IMR-90 (cell line): Measurements from ENCODE around the gene HNRNPUL1. TPM values are rescaled to one million over a fixed set of nuclear protein-coding genes. Genes with fewer than 3 reads are reported as not detected.

ENCODE experiments used
- ATAC-seq: fragments of 200-7000 bp; cut with Tn5 transposase; 2 replicates; pipeline ENCODE4 v1.9.1; 2020; ENCODE audit warnings: low read depth, mild to moderate bottlenecking, moderate library complexity
- BruUV-seq: library from RNA; stranded (reverse); fragments of 400-500 nt; replicated peaks from 2 replicates; lab custom pipeline; 2021; lab: Mats Ljungman, UMichigan
- CTCF ChIA-PET: fragments of 300-600 bp; formaldehyde crosslinking; extraction: SDS; loops from one replicate; lab custom pipeline; 2021; ENCODE audit warnings: antibody characterized with exemption; lab: Yijun Ruan, JAX
- POLR2A ChIA-PET: fragments of 300-600 bp; sonication (Branson Sonifier 250); formaldehyde crosslinking; loops from one replicate; lab custom pipeline; 2022; ENCODE audit warnings: antibody characterized with exemption; ENCODE audit not compliant: unreplicated experiment; lab: Charles Lee
- DNase-seq: peaks from one replicate; pipeline ENCODE4 v3.0.0; 2013
- H2AFZ ChIP-seq: replicated peaks from 2 replicates; pipeline ENCODE3; 2013; ENCODE audit warnings: low read length, mild to moderate bottlenecking; ENCODE audit not compliant: poor library complexity
- H2AK5ac ChIP-seq: 2 replicates; pipeline ENCODE4 v1.6.1; 2013; ENCODE audit warnings: low read depth, low read length, inconsistent platforms
- H2AK9ac ChIP-seq: replicated peaks from 2 replicates; pipeline ENCODE3; 2013; ENCODE audit warnings: mild to moderate bottlenecking, low read depth, low read length, moderate library complexity; ENCODE audit not compliant: poor library complexity
- H2BK120ac ChIP-seq: 2 replicates; pipeline ENCODE4 v1.6.1; 2013; ENCODE audit warnings: low read depth, low read length, inconsistent platforms
- H2BK15ac ChIP-seq: 3 replicates; pipeline ENCODE4 v1.6.1; 2013; ENCODE audit warnings: low read depth, low read length, inconsistent platforms
- H2BK20ac ChIP-seq: 2 replicates; pipeline ENCODE4 v1.6.1; 2013; ENCODE audit warnings: low read depth, mild to moderate bottlenecking, inconsistent platforms, low read length, moderate library complexity
- H2BK5ac ChIP-seq: 2 replicates; pipeline ENCODE4 v1.6.1; 2013; ENCODE audit warnings: mild to moderate bottlenecking, low read depth, low read length, inconsistent platforms; ENCODE audit not compliant: poor library complexity, severe bottlenecking
- H3K14ac ChIP-seq: replicated peaks from 2 replicates; pipeline ENCODE4 v1.6.1; 2013; ENCODE audit warnings: low read depth, low read length, inconsistent platforms
- H3K18ac ChIP-seq: 2 replicates; pipeline ENCODE4 v1.6.1; 2013; ENCODE audit warnings: low read depth, low read length, control low read depth
- H3K23ac ChIP-seq: 2 replicates; pipeline ENCODE4 v1.6.1; 2013; ENCODE audit warnings: low read depth, low read length, inconsistent platforms
- H3K27ac ChIP-seq: 2 replicates; pipeline ENCODE4 v1.5.1; 2013; ENCODE audit warnings: mild to moderate bottlenecking, control low read depth, low read length; ENCODE audit not compliant: insufficient read depth
- H3K27me3 ChIP-seq: 2 replicates; pipeline ENCODE4 v1.6.1; 2013; ENCODE audit warnings: low read length; ENCODE audit not compliant: control insufficient read depth, insufficient read depth
- H3K36me3 ChIP-seq: 2 replicates; pipeline ENCODE4 v1.6.1; 2013; ENCODE audit warnings: low read length, mixed read lengths; ENCODE audit not compliant: control insufficient read depth, insufficient read depth
- H3K4ac ChIP-seq: 2 replicates; pipeline ENCODE4 v1.6.1; 2013; ENCODE audit warnings: low read depth, low read length, inconsistent platforms
- H3K4me1 ChIP-seq: 2 replicates; pipeline ENCODE4 v1.6.1; 2013; ENCODE audit warnings: low read length, mixed read lengths; ENCODE audit not compliant: control insufficient read depth, insufficient read depth
- H3K4me2 ChIP-seq: 2 replicates; pipeline ENCODE4 v1.6.1; 2013; ENCODE audit warnings: low read depth, mild to moderate bottlenecking, control low read depth, low read length, moderate library complexity
- H3K4me3 ChIP-seq: 2 replicates; pipeline ENCODE4 v1.5.1; 2013; ENCODE audit warnings: low read depth, mild to moderate bottlenecking, control low read depth, low read length, moderate library complexity; ENCODE audit not compliant: insufficient read depth
- H3K56ac ChIP-seq: 2 replicates; pipeline ENCODE4 v1.6.1; 2013; ENCODE audit warnings: low read length, inconsistent platforms; ENCODE audit not compliant: insufficient read depth; ENCODE audit errors: extremely low read depth
- H3K79me1 ChIP-seq, 2 experiments: 2 replicates each; pipeline ENCODE4 v1.6.1; 2013; ENCODE audit warnings: low read length in 2 of 2, inconsistent platforms in 1 of 2, low read depth in 1 of 2
- H3K9ac ChIP-seq: 2 replicates; pipeline ENCODE4 v1.6.1; 2013; ENCODE audit warnings: low read depth, low read length, control low read depth
- H3K9me1 ChIP-seq: 2 replicates; pipeline ENCODE4 v1.6.1; 2013; ENCODE audit warnings: low read length, inconsistent platforms; ENCODE audit not compliant: insufficient read depth
- H3K9me3 ChIP-seq: 2 replicates; pipeline ENCODE4 v1.6.1; 2013; ENCODE audit warnings: low read length; ENCODE audit not compliant: control insufficient read depth, insufficient read depth
- H4K20me1 ChIP-seq: 2 replicates; pipeline ENCODE4 v1.6.1; 2013; ENCODE audit warnings: low read length, inconsistent platforms; ENCODE audit not compliant: insufficient read depth
- H4K5ac ChIP-seq: 2 replicates; pipeline ENCODE4 v1.6.1; 2013; ENCODE audit warnings: mild to moderate bottlenecking, low read depth, low read length, control low read depth
- H4K8ac ChIP-seq, 2 experiments: 2 replicates each; pipeline ENCODE4 v1.6.1; 2013; ENCODE audit warnings: low read depth in 2 of 2, low read length in 2 of 2, control low read depth in 1 of 2, inconsistent platforms in 1 of 2
- H4K91ac ChIP-seq: 2 replicates; pipeline ENCODE4 v1.6.1; 2013; ENCODE audit warnings: low read depth, low read length, inconsistent platforms; ENCODE audit not compliant: insufficient read depth
- BHLHE40 ChIP-seq: fragments of 150-350 bp; IDR thresholded peaks from 2 replicates; pipeline ENCODE4 v1.6.1; 2016; ENCODE audit warnings: mild to moderate bottlenecking, low read depth, low read length
- CHD1 ChIP-seq: IDR thresholded peaks from 2 replicates; pipeline ENCODE4 v1.6.1; 2012; ENCODE audit warnings: low read depth, low read length, improper control_type of control experiment
- MAFK ChIP-seq: IDR thresholded peaks from 2 replicates; pipeline ENCODE4 v1.6.1; 2012; ENCODE audit warnings: low read depth, low read length, improper control_type of control experiment
- MAZ ChIP-seq: IDR thresholded peaks from 2 replicates; pipeline ENCODE4 v1.6.1; 2012; ENCODE audit warnings: low read depth, mild to moderate bottlenecking, low read length, improper control_type of control experiment, moderate library complexity, borderline replicate concordance
- NFE2L2 ChIP-seq: fragments of 150-350 bp; IDR thresholded peaks from 2 replicates; pipeline ENCODE4 v1.6.1; 2016; ENCODE audit warnings: low read depth, mild to moderate bottlenecking, low read length
- RCOR1 ChIP-seq: IDR thresholded peaks from 2 replicates; pipeline ENCODE4 v1.6.1; 2012; ENCODE audit warnings: mild to moderate bottlenecking, low read length, improper control_type of control experiment; ENCODE audit not compliant: insufficient replicate concordance
- RFX5 ChIP-seq: IDR thresholded peaks from 2 replicates; pipeline ENCODE4 v1.8.0; 2012; ENCODE audit warnings: low read depth, mild to moderate bottlenecking, low read length, moderate library complexity
- SMC3 ChIP-seq: fragments of 150-350 bp; IDR thresholded peaks from 2 replicates; pipeline ENCODE4 v1.6.1; 2016; ENCODE audit warnings: low read depth, mild to moderate bottlenecking, antibody characterized with exemption, low read length, moderate library complexity
- WGBS, 2 experiments: methylation state at CpG; one replicate each; pipeline versions ENCODE4 v1.1.5 to v1.1.7; 2013; ENCODE audit warnings: missing lambda C conversion rate in 2 of 2; ENCODE audit not compliant: insufficient read length in 1 of 2; ENCODE audit errors: extremely low coverage in 2 of 2; 5-methylcytosine and 5-hydroxymethylcytosine counted together
- dilution Hi-C: fragments of 300-500 bp; cut with HindIII; formaldehyde crosslinking; loops from one replicate; pipeline ENCODE4 v1.14.3; 2018; ENCODE audit warnings: low sequenced_read_pairs; ENCODE audit not compliant: unreplicated experiment
- in situ Hi-C: fragments of 300-500 bp; cut with MboI; formaldehyde crosslinking; loops from 3 replicates; pipeline ENCODE4 v1.14.3; 2019; ENCODE audit warnings: low sequenced_read_pairs, inconsistent platforms, mixed read lengths
- intact Hi-C: fragments of 100-400 bp; cut with micrococcal nuclease; formaldehyde crosslinking; loops from 2 replicates; pipeline ENCODE4 v1.10.0; 2022
- polyA plus RNA-seq, 3 experiments: library from polyadenylated mRNA; depleted of rRNA; stranded (reverse); fragments of >200 nt; gene quantifications; 2 replicates each; pipeline ENCODE4 v1.2.3, GENCODE V29; 2012; ENCODE audit warnings: low replicate concordance in 1 of 3
- total RNA-seq: library from RNA; depleted of rRNA; stranded (reverse); fragments of >200 nt; gene quantifications from 2 replicates; pipeline ENCODE4 v1.2.3, GENCODE V29; 2012

HNRNPUL1 gene
- total and polyA plus RNA-seq, 2 of the 4 experiments (the other 2 are of a cell fraction), result 50.7 to 67.3 TPM

DNA sequence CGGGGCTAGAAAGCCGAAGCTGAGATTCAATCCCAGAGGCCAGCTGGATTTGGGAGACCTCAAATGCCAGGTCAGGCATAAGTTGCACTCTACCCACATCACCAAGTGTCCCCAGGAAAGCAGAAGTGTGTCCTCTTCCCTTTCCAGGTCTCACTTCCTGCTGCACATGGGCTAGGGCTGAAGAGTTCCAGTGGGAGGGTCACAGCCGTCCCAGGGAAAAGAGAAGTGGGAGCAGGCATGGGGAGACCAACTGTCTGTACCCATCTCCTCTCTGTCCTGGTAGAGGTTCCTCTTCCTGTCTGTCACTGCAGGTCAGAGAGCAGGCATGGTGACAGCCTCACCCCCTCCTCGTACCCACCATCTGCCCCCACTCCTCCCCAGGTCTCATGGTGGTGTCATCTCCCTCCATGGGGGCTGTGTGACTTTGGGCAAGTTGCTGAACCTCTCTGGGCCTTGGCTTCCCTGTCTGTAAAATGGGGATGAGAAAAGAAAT is 30.4 kb upstream of the HNRNPUL1 start:
- H4K20me1 ChIP-seq, result peaks cover 30% of the 10 kb centered on the region
- H3K14ac ChIP-seq, result no peak overlapping the region
- H3K27ac ChIP-seq, result no peak overlapping the region
- ChIA-PET CTCF (no interaction called here), POLR2A (no interaction called here)
- H3K27me3 ChIP-seq, result no peaks in the 10 kb centered on the region
- no peak overlapping the region for H3K4me2 ChIP-seq
- dilution Hi-C loops (no loop called here), intact Hi-C loops (no loop called here), in situ Hi-C loops (no loop called here)
- BruUV-seq, result no TSS peak
- ATAC-seq (no peak), DNase-seq (no peak)
- H4K5ac ChIP-seq, result no peak overlapping the region
- H3K9me3 ChIP-seq, result no peaks in the 10 kb centered on the region
- no peak overlapping the region for H3K23ac ChIP-seq
- H2BK20ac ChIP-seq, result no peak overlapping the region
- H3K56ac ChIP-seq, result no peak overlapping the region
- H3K4ac ChIP-seq, result no peak overlapping the region
- no peak overlapping the region for H4K91ac ChIP-seq
- H2AK5ac ChIP-seq, result no peak overlapping the region
- H3K4me3 ChIP-seq, result no peak overlapping the region
- no peak overlapping the region for H2AFZ ChIP-seq
- H4K8ac ChIP-seq, result peak overlapping the region in 1 of 2 experiments; percentile 31; a peak in 1 of 4 replicates
- H3K9me1 ChIP-seq, result peaks cover 17% of the 10 kb centered on the region
- H3K79me1 ChIP-seq, result peaks cover 66 to 81% of the 10 kb centered on the region in 2 experiments
- H2BK5ac ChIP-seq, result peak overlapping the region; percentile 2
- no peak overlapping the region for H3K9ac ChIP-seq
- H3K36me3 ChIP-seq, result peaks cover 67% of the 10 kb centered on the region
- H2BK15ac ChIP-seq, result no peak overlapping the region
- no peak overlapping the region for H2BK120ac ChIP-seq
- H3K4me1 ChIP-seq, result peaks cover 3% of the 10 kb centered on the region
- peak overlapping the region; percentile 5 for H2AK9ac ChIP-seq
- H3K18ac ChIP-seq, result no peak overlapping the region
- TF ChIP-seq MAFK, result no peak
- TF ChIP-seq RFX5, result no peak
- TF ChIP-seq RCOR1, result no peak
- no peak for TF ChIP-seq CHD1
- no peak for TF ChIP-seq SMC3
- TF ChIP-seq BHLHE40, result no peak
- TF ChIP-seq MAZ, result no peak
- TF ChIP-seq NFE2L2, result no peak
- no CpG with 5 or more reads among the region's 4 CpGs for WGBS, 2 experiments
